Sigmoid colon (tissue), 4 donors: ENCODE measurements around the gene MYL6.

ENCODE experiments used
- CTCF ChIP-seq, 4 experiments: fragments of 450-650 bp in 3 of 4; fragments of 200-600 bp in 1 of 4; IDR thresholded peaks; one replicate each; pipeline ENCODE4 v1.5.1; 2016 to 2019; ENCODE audit warnings: antibody characterized with exemption in 4 of 4, mild to moderate bottlenecking in 3 of 4, moderate library complexity in 2 of 4
- EP300 ChIP-seq, 4 donors: sonication (generic); formaldehyde crosslinking; IDR thresholded peaks; one replicate each; pipeline ENCODE4 v1.6.1; 2017; ENCODE audit warnings: antibody characterized with exemption in 4 of 4
- POLR2AphosphoS5 ChIP-seq, 4 donors: sonication (generic); formaldehyde crosslinking; IDR thresholded peaks; one replicate each; pipeline ENCODE4 v1.6.1; 2017; ENCODE audit warnings: antibody characterized with exemption in 4 of 4

- TF ChIP-seq POLR2AphosphoS5 (IDR thresholded peaks at IDR 0.05) = peak in 1 of 4 donors; percentile 46
- TF ChIP-seq CTCF (IDR thresholded peaks at IDR 0.05) = no peak
- no peak for TF ChIP-seq EP300 (IDR thresholded peaks at IDR 0.05)
These were observed 5.6 kb downstream of the MYL6 start for GRCh38 chr12:56163533-56164344.
